OCI-LY3 (cell line): ENCODE data around the gene AKIP1.

ENCODE experiments used
- EZH2phosphoT487 ChIP-seq: fragments of 200-600 bp; shearing (Covaris generic); IDR thresholded peaks from 2 replicates; pipeline ENCODE4 v1.6.1; 2018; ENCODE audit warnings: antibody characterized with exemption, mixed run types, low read depth
- TF ChIP-seq, protein P1 (sequence below): fragments of 200-600, 300-600 bp; sonication (generic); IDR thresholded peaks from 2 replicates; pipeline ENCODE4 v1.5.1; 2014; ENCODE audit warnings: antibody characterized with exemption, low read length, low read depth

DNA sequence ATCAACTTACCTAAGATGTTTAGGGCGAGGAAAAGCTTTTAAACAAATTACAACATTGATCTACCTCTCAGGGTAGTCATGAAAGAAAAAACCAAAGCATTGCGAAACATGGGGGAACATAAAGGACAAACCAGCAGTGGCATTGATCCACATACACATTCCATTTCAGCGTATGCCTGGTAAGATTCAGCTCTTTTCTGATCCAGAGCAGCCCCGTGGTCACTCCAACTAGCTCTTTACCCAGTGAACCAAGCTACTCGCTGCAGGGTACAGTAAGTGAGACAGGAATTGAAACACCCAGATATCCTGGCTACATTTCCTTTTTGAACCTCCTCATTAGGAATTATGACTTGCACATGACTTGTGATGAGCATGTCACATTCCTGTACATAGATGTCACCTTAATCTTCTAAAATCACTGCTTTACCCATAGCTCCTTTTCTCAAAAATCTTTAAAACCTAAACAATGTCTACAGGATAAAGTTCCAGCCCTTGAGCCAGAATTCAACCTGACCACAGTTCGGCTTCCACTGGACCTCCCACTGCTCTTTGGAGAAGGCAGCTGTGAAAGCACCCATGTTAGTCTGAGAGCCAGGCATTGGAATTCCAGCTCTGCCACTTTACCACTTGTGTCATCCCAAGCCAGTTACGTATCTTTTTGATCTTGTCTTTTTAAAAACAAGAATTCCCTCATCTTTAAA lies 42.9 kb upstream of the AKIP1 start:
- TF ChIP-seq, protein P1, sequence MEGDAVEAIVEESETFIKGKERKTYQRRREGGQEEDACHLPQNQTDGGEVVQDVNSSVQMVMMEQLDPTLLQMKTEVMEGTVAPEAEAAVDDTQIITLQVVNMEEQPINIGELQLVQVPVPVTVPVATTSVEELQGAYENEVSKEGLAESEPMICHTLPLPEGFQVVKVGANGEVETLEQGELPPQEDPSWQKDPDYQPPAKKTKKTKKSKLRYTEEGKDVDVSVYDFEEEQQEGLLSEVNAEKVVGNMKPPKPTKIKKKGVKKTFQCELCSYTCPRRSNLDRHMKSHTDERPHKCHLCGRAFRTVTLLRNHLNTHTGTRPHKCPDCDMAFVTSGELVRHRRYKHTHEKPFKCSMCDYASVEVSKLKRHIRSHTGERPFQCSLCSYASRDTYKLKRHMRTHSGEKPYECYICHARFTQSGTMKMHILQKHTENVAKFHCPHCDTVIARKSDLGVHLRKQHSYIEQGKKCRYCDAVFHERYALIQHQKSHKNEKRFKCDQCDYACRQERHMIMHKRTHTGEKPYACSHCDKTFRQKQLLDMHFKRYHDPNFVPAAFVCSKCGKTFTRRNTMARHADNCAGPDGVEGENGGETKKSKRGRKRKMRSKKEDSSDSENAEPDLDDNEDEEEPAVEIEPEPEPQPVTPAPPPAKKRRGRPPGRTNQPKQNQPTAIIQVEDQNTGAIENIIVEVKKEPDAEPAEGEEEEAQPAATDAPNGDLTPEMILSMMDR: no peak
- TF ChIP-seq EZH2phosphoT487: no peak
